OCI-LY1 (cell line): ENCODE measurements around the gene NOTUM.

Experiments
- H2AFZ ChIP-seq: fragments of 200-600 bp; sonication (generic), shearing (Covaris generic); 2 replicates; pipeline ENCODE4 v1.6.0; 2014; ENCODE audit warnings: antibody characterized with exemption, mild to moderate bottlenecking, low read length
- H3F3A ChIP-seq: fragments of 200-600 bp; sonication (generic), shearing (Covaris generic); 2 replicates; pipeline ENCODE4 v1.6.0; 2014; ENCODE audit warnings: mild to moderate bottlenecking, antibody characterized with exemption, low read length, moderate library complexity; ENCODE audit not compliant: insufficient read depth
- H3K27ac ChIP-seq: fragments of 200-600 bp; sonication (generic); 2 replicates; pipeline ENCODE4 v1.5.1; 2014; ENCODE audit warnings: low read length, mixed run types, mild to moderate bottlenecking, low read depth; ENCODE audit not compliant: poor library complexity, severe bottlenecking
- H3K27me3 ChIP-seq: fragments of 200-600 bp; sonication (generic); 2 replicates; pipeline ENCODE4 v1.6.0; 2014; ENCODE audit warnings: antibody characterized with exemption, mild to moderate bottlenecking, low read length, moderate library complexity; ENCODE audit not compliant: insufficient read depth
- H3K36me3 ChIP-seq: fragments of 200-600 bp; sonication (generic); 2 replicates; pipeline ENCODE4 v1.6.1; 2014; ENCODE audit warnings: mild to moderate bottlenecking, antibody characterized with exemption, low read length, moderate library complexity, mixed read lengths; ENCODE audit not compliant: insufficient read depth
- H3K4me1 ChIP-seq: fragments of 200-600 bp; sonication (generic); 2 replicates; pipeline ENCODE4 v1.5.1; 2014; ENCODE audit warnings: mild to moderate bottlenecking, low read length, moderate library complexity; ENCODE audit not compliant: insufficient read depth, severe bottlenecking
- H3K4me2 ChIP-seq: fragments of 200-600 bp; sonication (generic), shearing (Covaris generic); 2 replicates; pipeline ENCODE4 v1.6.1; 2014; ENCODE audit warnings: low read length
- H3K4me3 ChIP-seq: fragments of 200-600 bp; sonication (generic); 2 replicates; pipeline ENCODE4 v1.5.1; 2014; ENCODE audit warnings: low read length, low read depth, mild to moderate bottlenecking, mixed read lengths; ENCODE audit not compliant: poor library complexity, severe bottlenecking
- H3K79me2 ChIP-seq: fragments of 200-600 bp; shearing (Covaris generic); 2 replicates; pipeline ENCODE4 v1.6.1; 2016; ENCODE audit warnings: mixed run types, low read length, mixed read lengths; ENCODE audit not compliant: insufficient read depth
- H3K9ac ChIP-seq: fragments of 200-600 bp; sonication (generic), shearing (Covaris generic); 2 replicates; pipeline ENCODE4 v1.6.1; 2014; ENCODE audit warnings: mild to moderate bottlenecking, low read length, mixed read lengths
- H3K9me2 ChIP-seq: fragments of 200-600 bp; sonication (generic), shearing (Covaris generic); 2 replicates; pipeline ENCODE4 v1.6.1; 2014; ENCODE audit warnings: low read depth, mild to moderate bottlenecking, low read length, mixed read lengths
- H3K9me3 ChIP-seq: fragments of 200-600 bp; shearing (Covaris generic); 2 replicates; pipeline ENCODE4 v1.6.1; 2014; ENCODE audit warnings: low read length, mixed read lengths
- H4K20me1 ChIP-seq: fragments of 200-600 bp; sonication (generic), shearing (Covaris generic); 2 replicates; pipeline ENCODE4 v1.6.0; 2016; ENCODE audit warnings: mild to moderate bottlenecking, low read length; ENCODE audit not compliant: insufficient read depth
- CTCF ChIP-seq: fragments of 200-600 bp; sonication (generic), shearing (Covaris generic); IDR thresholded peaks from 2 replicates; pipeline ENCODE4 v1.5.1; 2017; ENCODE audit warnings: mild to moderate bottlenecking, antibody characterized with exemption, low read length, moderate library complexity, mixed read lengths
- EZH2 ChIP-seq: fragments of 200-600 bp; sonication (generic), shearing (Covaris generic); IDR thresholded peaks from 2 replicates; pipeline ENCODE4 v1.8.0; 2017; ENCODE audit warnings: borderline replicate concordance, mixed run types, mild to moderate bottlenecking, antibody characterized with exemption, low read length, moderate library complexity, mixed read lengths

NOTUM gene

DNA sequence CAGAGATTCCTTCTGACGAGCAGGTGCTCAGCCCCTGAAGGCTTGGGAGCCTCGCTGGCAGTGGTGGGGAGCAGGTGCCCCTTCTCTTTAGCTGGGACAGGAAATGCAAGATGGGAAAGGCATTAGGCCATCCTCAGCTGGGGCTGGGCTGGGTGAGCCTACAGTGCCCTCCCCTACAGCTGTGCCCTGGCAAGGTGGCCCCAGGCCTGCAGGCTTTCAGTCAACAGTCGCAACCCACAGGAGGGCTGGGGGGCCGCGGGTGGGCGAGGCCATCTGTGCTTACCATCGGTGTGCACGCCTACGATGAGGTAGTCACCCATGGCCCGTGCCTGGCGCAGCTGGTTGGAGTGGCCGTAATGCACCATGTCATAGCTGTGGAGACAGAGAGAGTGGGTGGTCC lies 51.8 kb downstream of the NOTUM start:
- Histone ChIP-seq H3K9ac (no peak overlapping the region), H3K79me2 (no peaks in the 10 kb centered on the region), H3K27ac (no peak overlapping the region), H3K4me2 (no peak overlapping the region), H3K9me3 (no peaks in the 10 kb centered on the region), H3K36me3 (peaks cover 68% of the 10 kb centered on the region), H3K9me2 (no peaks in the 10 kb centered on the region), H4K20me1 (no peaks in the 10 kb centered on the region), H2AFZ (no peak overlapping the region), H3K4me1 (peaks cover 16% of the 10 kb centered on the region), H3K27me3 (no peaks in the 10 kb centered on the region), H3F3A (no peaks in the 10 kb centered on the region), H3K4me3 (no peak overlapping the region)
- no peak for TF ChIP-seq CTCF
- TF ChIP-seq EZH2 = no peak

DNA sequence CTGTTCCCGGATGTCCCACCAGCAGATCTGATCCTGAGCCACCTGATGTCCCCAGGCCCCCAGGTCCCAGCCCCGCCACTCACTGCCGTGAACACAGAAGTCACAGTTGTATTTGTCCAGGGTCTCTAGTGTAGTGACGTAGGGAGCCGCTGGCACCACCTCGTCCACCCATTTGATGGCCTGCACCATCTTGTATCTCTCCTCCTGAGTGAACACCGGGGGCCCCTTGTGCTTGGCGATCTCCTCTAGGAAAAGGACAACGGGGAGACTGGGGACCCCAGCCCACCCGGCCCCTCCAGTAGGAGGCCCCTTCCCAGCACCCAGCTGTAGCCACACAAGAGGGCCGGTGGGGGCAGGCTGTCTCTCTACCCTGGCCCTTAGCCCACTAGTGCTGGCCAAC lies 52.2 kb downstream of the NOTUM start:
- H3K27ac ChIP-seq = no peak overlapping the region
- no peaks in the 10 kb centered on the region for H3K79me2 ChIP-seq
- H3K9me2 ChIP-seq = no peaks in the 10 kb centered on the region
- H4K20me1 ChIP-seq = no peaks in the 10 kb centered on the region
- no peak overlapping the region for H3K9ac ChIP-seq
- no peaks in the 10 kb centered on the region for H3F3A ChIP-seq
- no peak overlapping the region for H3K4me2 ChIP-seq
- TF ChIP-seq CTCF = no peak
- TF ChIP-seq EZH2 = no peak
- no peak overlapping the region for H2AFZ ChIP-seq
- no peaks in the 10 kb centered on the region for H3K9me3 ChIP-seq
- H3K4me1 ChIP-seq = peaks cover 16% of the 10 kb centered on the region
- no peaks in the 10 kb centered on the region for H3K27me3 ChIP-seq
- H3K36me3 ChIP-seq = peaks cover 68% of the 10 kb centered on the region
- H3K4me3 ChIP-seq = no peak overlapping the region

DNA sequence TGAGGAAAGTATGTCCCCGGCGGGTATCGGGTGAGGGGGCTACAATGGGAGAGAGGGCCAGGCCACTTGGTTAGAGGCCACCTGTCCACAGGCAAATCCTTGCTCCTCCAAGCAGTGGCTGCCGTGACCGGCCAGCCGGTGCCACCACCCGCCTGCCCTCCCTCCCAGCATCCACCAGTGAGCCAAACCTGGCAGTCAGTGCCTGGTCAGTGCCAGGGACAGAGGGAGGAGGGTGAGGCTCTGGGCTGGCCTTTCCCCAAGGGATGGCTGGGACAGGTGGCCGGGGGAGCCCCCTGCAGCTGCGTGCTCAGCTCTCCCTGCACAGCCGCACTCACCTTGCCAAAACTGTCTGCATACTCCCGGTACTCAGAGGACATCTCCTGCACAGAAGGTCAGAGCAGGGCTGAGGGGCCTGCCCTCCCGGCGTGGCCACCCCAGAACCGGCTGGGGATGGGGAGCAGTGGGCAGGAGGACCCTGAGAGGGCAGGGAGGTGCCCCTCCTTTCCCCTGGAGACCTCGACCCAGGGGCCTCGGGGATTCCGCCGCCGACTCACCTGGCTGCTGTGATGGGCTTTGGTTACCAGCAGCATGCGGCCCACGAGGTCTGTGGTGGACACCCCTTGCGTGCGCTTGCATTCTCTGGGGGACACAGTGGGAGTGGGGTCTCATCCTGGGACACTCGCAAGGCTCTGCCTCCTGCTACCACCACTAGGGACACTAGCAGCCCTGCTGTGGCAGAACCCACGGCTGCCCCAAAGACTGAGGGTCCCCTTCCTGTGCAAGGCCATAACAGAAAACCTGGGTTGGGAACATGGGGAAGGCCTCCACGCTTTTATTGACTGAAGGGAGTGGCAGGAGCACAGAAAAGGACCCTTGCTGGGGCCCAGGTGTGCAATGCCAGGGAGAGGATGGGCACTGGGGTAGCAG lies 53.5 kb downstream of the NOTUM start:
- Histone ChIP-seq H3K4me2 (no peak overlapping the region), H3K4me3 (no peak overlapping the region), H3K36me3 (peaks cover 61% of the 10 kb centered on the region), H3F3A (no peaks in the 10 kb centered on the region), H3K9me2 (no peaks in the 10 kb centered on the region), H3K27ac (no peak overlapping the region), H3K27me3 (0 out of 2 replicates have a peak, but pooled peaks cover 4% of the 10 kb centered on the region), H3K79me2 (no peaks in the 10 kb centered on the region), H3K4me1 (peaks cover 22% of the 10 kb centered on the region), H4K20me1 (no peaks in the 10 kb centered on the region), H2AFZ (no peak overlapping the region), H3K9ac (no peak overlapping the region), H3K9me3 (no peaks in the 10 kb centered on the region)
- TF ChIP-seq EZH2 = no peak
- peak; percentile 22; the same call in 1 of the 2 replicates for TF ChIP-seq CTCF
